ENCODE results near the gene FLOT1. TPM values are rescaled to one million over a fixed set of nuclear protein-coding genes. Genes with fewer than 3 reads are reported as not detected.
A peak's percentile ranks its signal among the peaks of the same experiment; 100 is the strongest.

Gene FLOT1
- total and polyA plus RNA-seq, 2 of the 13 experiments (the other 11 are each of a cell fraction or from before 2014, with no cell fraction given), result 82.3 to 130 TPM

GRCh38 chr6:30744054-30744805, 1.7 kb upstream of the FLOT1 start, which contains the start of gene IER3 (continued):
- peak; percentile 91 for TF ChIP-seq NR0B2 (CRISPR knock-in tag; IDR thresholded peaks at IDR 0.05)
- no peak for TF ChIP-seq DMTF1 (CRISPR knock-in tag; IDR thresholded peaks at IDR 0.05)
- TF ChIP-seq IKZF1 (IDR thresholded peaks at IDR 0.05), result no peak
- TF ChIP-seq KLF11 (CRISPR knock-in tag; IDR thresholded peaks at IDR 0.05), result peak; percentile 79; the same call in 1 of the 2 replicates
- TF ChIP-seq RBAK (CRISPR knock-in tag; IDR thresholded peaks at IDR 0.05), result no peak
- peak; percentile 19; the same call in 1 of the 2 replicates for TF ChIP-seq ZNF556 (CRISPR knock-in tag; IDR thresholded peaks at IDR 0.05; ENCODE audit: borderline replicate concordance)
- peak; percentile 89 for TF ChIP-seq MXD4 (CRISPR knock-in tag; IDR thresholded peaks at IDR 0.05)
- TF ChIP-seq, protein P1, sequence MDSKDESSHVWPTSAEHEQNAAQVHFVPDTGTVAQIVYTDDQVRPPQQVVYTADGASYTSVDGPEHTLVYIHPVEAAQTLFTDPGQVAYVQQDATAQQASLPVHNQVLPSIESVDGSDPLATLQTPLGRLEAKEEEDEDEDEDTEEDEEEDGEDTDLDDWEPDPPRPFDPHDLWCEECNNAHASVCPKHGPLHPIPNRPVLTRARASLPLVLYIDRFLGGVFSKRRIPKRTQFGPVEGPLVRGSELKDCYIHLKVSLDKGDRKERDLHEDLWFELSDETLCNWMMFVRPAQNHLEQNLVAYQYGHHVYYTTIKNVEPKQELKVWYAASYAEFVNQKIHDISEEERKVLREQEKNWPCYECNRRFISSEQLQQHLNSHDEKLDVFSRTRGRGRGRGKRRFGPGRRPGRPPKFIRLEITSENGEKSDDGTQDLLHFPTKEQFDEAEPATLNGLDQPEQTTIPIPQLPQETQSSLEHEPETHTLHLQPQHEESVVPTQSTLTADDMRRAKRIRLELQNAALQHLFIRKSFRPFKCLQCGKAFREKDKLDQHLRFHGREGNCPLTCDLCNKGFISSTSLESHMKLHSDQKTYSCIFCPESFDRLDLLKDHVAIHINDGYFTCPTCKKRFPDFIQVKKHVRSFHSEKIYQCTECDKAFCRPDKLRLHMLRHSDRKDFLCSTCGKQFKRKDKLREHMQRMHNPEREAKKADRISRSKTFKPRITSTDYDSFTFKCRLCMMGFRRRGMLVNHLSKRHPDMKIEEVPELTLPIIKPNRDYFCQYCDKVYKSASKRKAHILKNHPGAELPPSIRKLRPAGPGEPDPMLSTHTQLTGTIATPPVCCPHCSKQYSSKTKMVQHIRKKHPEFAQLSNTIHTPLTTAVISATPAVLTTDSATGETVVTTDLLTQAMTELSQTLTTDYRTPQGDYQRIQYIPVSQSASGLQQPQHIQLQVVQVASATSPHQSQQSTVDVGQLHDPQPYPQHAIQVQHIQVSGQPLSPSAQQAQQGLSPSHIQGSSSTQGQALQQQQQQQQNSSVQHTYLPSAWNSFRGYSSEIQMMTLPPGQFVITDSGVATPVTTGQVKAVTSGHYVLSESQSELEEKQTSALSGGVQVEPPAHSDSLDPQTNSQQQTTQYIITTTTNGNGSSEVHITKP (CRISPR knock-in tag; IDR thresholded peaks at IDR 0.05; ENCODE audit: low read depth), result peak; percentile 54; the same call in 1 of the 2 replicates
- TF ChIP-seq, protein P2, sequence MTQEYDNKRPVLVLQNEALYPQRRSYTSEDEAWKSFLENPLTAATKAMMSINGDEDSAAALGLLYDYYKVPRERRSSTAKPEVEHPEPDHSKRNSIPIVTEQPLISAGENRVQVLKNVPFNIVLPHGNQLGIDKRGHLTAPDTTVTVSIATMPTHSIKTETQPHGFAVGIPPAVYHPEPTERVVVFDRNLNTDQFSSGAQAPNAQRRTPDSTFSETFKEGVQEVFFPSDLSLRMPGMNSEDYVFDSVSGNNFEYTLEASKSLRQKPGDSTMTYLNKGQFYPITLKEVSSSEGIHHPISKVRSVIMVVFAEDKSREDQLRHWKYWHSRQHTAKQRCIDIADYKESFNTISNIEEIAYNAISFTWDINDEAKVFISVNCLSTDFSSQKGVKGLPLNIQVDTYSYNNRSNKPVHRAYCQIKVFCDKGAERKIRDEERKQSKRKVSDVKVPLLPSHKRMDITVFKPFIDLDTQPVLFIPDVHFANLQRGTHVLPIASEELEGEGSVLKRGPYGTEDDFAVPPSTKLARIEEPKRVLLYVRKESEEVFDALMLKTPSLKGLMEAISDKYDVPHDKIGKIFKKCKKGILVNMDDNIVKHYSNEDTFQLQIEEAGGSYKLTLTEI (CRISPR knock-in tag; conservative IDR thresholded peaks at IDR 0.05), result no peak
- peak; percentile 86; the same call in 1 of the 2 replicates for TF ChIP-seq ZNF530 (CRISPR knock-in tag; IDR thresholded peaks at IDR 0.05; ENCODE audit: low read depth)
- peak; percentile 95; the same call in 1 of the 2 replicates for TF ChIP-seq NKX3-1 (CRISPR knock-in tag; IDR thresholded peaks at IDR 0.05)
- 0 out of 2 replicates have a peak, but pooled peaks have one; percentile 94 for TF ChIP-seq ZSCAN12 (CRISPR knock-in tag; IDR thresholded peaks at IDR 0.05)
- peak; percentile 36; the same call in 1 of the 2 replicates for TF ChIP-seq ZNF160 (CRISPR knock-in tag; IDR thresholded peaks at IDR 0.05)
- TF ChIP-seq MAFF (IDR thresholded peaks at IDR 0.05; ENCODE audit: low read depth, low read length), result 0 out of 2 replicates have a peak, but pooled peaks have one; percentile 0
- TF ChIP-seq ZNF205 (CRISPR knock-in tag; IDR thresholded peaks at IDR 0.05), result peak; percentile 46
- TF ChIP-seq, protein P3, sequence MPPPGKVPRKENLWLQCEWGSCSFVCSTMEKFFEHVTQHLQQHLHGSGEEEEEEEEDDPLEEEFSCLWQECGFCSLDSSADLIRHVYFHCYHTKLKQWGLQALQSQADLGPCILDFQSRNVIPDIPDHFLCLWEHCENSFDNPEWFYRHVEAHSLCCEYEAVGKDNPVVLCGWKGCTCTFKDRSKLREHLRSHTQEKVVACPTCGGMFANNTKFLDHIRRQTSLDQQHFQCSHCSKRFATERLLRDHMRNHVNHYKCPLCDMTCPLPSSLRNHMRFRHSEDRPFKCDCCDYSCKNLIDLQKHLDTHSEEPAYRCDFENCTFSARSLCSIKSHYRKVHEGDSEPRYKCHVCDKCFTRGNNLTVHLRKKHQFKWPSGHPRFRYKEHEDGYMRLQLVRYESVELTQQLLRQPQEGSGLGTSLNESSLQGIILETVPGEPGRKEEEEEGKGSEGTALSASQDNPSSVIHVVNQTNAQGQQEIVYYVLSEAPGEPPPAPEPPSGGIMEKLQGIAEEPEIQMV (CRISPR knock-in tag; IDR thresholded peaks at IDR 0.05; ENCODE audit: low read depth), result no peak; the same call in 1 of the 2 replicates
- TF ChIP-seq CENPX (CRISPR knock-in tag; IDR thresholded peaks at IDR 0.05), result no peak; the same call in 1 of the 2 replicates
- TF ChIP-seq EED (CRISPR knock-in tag; IDR thresholded peaks at IDR 0.05), result peak; percentile 7; the same call in 1 of the 2 replicates
- peak; percentile 60 for TF ChIP-seq TBL1XR1 (IDR thresholded peaks at IDR 0.05; ENCODE audit: borderline replicate concordance, low read length, partially characterized antibody)
